Spinal cord (tissue), 10 donors: Measurements from ENCODE around the gene CALY. TPM values are rescaled to one million over a fixed set of nuclear protein-coding genes. Genes with fewer than 3 reads are reported as not detected.

ENCODE experiments used
- DNase-seq, 6 donors: peaks; one replicate each; pipeline versions ENCODE4 v3.0.0 to v3.0.0-alpha.2; 2013 to 2015; ENCODE audit warnings: low spot score in 6 of 6, low read depth in 4 of 6
- H3K27ac ChIP-seq: one replicate; pipeline ENCODE4 v1.5.1; 2013; ENCODE audit warnings: low read depth, low read length, control low read depth
- H3K27me3 ChIP-seq: one replicate; pipeline ENCODE4 v1.6.1; 2013; ENCODE audit warnings: low read length; ENCODE audit not compliant: control insufficient read depth, insufficient read depth
- H3K36me3 ChIP-seq: one replicate; pipeline ENCODE4 v1.6.1; 2013; ENCODE audit warnings: low read length; ENCODE audit not compliant: control insufficient read depth, insufficient read depth
- H3K4me1 ChIP-seq: one replicate; pipeline ENCODE4 v1.6.1; 2013; ENCODE audit warnings: low read length; ENCODE audit not compliant: control insufficient read depth, insufficient read depth
- H3K4me3 ChIP-seq: one replicate; pipeline ENCODE4 v1.5.1; 2013; ENCODE audit warnings: low read depth, low read length, control low read depth
- H3K9me3 ChIP-seq: one replicate; pipeline ENCODE4 v1.6.1; 2013; ENCODE audit warnings: low read length; ENCODE audit not compliant: control insufficient read depth, insufficient read depth
- WGBS: methylation state at CpG from one replicate; pipeline ENCODE4 v1.1.5; 2013; ENCODE audit warnings: missing lambda C conversion rate; ENCODE audit not compliant: insufficient coverage; 5-methylcytosine and 5-hydroxymethylcytosine counted together
- polyA plus RNA-seq, 2 donors: library from polyadenylated mRNA; unstranded; fragments of 120-200 nt; gene quantifications; one replicate each; pipeline ENCODE4 v1.2.1, GENCODE V29; 2013; ENCODE audit not compliant: insufficient read length in 2 of 2
- total RNA-seq, 2 donors: library from RNA; depleted of rRNA in 1 of 2; stranded (reverse); fragments of 120-200 nt in 1 of 2; fragments of >200 nt in 1 of 2; gene quantifications; one replicate each; pipeline versions ENCODE4 v1.2.3 to v1.2.4, GENCODE V29; 2013 to 2014
- donor health status: healthy.

CALY gene
- total and polyA plus RNA-seq, 4 donors = 15.9 to 251 (median 127) TPM

DNA sequence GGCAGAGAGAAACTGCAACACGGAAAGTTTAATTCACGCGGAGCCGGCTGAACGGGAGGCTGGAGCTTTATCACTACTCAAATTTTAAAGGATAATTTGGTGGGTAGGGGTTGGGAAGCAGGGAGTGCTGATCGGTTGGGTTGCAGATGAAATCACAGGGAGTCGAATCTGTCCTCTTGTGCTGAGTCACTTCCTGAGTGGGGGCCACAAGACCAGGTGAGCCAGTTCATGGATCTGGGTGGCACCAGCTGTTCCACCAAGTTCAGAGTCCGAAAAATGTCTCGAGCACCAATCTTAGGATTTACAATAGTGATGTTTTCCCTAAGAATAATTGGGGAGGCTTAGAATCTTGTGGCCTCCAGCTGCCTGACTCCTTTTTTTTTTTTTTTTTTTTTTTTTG is 6.9 kb upstream of the CALY start:
- Histone ChIP-seq H3K4me1 (peaks cover 5% of the 10 kb centered on the region), H3K36me3 (peaks cover 3% of the 10 kb centered on the region), H3K27me3 (peaks cover 2% of the 10 kb centered on the region), H3K27ac (no peak overlapping the region), H3K9me3 (no peaks in the 10 kb centered on the region), H3K4me3 (no peak overlapping the region)
- WGBS = 78% methylated on average over 4 of the region's 9 CpGs
- no peak for DNase-seq

DNA sequence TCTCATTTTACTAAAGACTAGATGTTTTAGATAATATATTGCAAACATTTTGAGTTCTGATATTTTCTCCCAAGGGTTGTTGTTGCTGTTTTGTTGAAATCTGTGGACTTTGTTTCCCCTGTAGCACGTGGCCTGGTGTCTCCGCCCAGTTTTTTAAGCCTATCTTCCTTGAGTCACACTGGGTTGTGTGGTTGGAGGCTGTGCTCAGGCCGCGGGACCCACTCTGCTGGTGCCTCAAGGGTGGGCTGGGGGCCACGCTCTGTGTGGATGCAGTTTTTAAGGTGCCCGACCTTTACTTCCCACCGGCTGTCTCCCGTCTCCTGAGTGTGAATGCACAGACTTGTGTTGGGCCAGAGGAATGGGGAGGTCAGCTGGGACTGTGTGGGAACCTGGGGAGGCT is 6.2 kb upstream of the CALY start:
- no peak for DNase-seq
- no peak overlapping the region for H3K27ac ChIP-seq
- 80% methylated on average over 8 of the region's 8 CpGs for WGBS
- no peaks in the 10 kb centered on the region for H3K9me3 ChIP-seq
- H3K4me3 ChIP-seq = no peak overlapping the region
- H3K27me3 ChIP-seq = peaks cover 2% of the 10 kb centered on the region
- peaks cover 5% of the 10 kb centered on the region for H3K4me1 ChIP-seq
- H3K36me3 ChIP-seq = peaks cover 3% of the 10 kb centered on the region

DNA sequence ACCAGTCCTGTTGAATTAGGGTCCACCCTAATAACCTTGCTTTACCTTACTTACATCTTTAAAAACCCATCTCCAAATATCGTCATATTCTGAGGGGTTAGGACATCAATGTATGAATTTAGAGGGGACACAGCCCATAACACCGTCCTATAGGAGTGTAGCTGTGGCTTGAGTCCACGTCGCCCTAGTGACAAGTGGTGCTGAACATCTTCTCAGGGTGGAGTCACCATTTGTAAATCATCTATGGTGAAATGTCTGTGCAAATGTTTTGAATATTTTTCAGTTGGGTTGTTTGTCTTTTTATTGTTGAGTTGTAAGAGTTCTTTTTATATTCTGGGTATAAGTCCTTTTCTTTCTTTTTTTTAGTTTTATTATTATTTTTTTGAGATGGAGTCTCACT is 5.3 kb upstream of the CALY start:
- peaks cover 3% of the 10 kb centered on the region for H3K36me3 ChIP-seq
- peaks cover 4% of the 10 kb centered on the region for H3K4me1 ChIP-seq
- H3K27me3 ChIP-seq = peaks cover 8% of the 10 kb centered on the region
- H3K27ac ChIP-seq = no peak overlapping the region
- H3K9me3 ChIP-seq = no peaks in the 10 kb centered on the region
- no peak for DNase-seq
- 96% methylated on average over 3 of the region's 4 CpGs for WGBS
- no peak overlapping the region for H3K4me3 ChIP-seq

DNA sequence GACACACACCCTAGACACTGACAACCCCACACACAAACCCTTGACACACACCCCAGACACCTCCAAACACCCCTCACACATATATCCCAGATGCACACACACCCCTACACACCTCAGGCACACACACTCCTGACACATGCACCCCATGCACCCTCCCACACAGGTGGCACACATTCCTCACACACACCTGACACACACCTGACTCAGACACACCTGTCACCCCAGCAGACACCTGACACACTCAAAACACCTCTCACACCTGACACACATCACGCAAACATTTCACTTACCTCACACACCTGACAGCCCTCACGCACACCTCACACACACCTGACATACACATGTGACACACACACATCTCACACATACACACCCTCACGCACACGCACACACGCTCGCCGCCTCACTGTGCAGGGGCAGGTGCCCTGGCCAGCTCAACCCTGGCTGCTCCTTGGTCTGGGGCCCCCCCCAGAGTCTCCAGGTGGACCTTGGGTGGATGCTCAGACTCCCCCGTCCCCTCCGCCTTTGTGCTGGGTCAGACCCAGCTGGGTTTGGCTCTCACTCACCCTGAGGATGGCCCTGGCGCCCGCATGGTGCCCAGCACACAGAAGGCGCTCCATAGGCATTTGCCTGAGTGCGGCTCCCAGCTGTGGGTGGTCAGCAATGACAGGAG is 3.1 kb upstream of the CALY start:
- no peak overlapping the region for H3K27ac ChIP-seq
- WGBS = 87% methylated on average over 13 of the region's 13 CpGs
- DNase-seq = no peak
- H3K36me3 ChIP-seq = peaks cover 7% of the 10 kb centered on the region
- no peak overlapping the region for H3K4me3 ChIP-seq
- H3K4me1 ChIP-seq = peaks cover 19% of the 10 kb centered on the region
- peaks cover 27% of the 10 kb centered on the region for H3K27me3 ChIP-seq
- no peaks in the 10 kb centered on the region for H3K9me3 ChIP-seq

DNA sequence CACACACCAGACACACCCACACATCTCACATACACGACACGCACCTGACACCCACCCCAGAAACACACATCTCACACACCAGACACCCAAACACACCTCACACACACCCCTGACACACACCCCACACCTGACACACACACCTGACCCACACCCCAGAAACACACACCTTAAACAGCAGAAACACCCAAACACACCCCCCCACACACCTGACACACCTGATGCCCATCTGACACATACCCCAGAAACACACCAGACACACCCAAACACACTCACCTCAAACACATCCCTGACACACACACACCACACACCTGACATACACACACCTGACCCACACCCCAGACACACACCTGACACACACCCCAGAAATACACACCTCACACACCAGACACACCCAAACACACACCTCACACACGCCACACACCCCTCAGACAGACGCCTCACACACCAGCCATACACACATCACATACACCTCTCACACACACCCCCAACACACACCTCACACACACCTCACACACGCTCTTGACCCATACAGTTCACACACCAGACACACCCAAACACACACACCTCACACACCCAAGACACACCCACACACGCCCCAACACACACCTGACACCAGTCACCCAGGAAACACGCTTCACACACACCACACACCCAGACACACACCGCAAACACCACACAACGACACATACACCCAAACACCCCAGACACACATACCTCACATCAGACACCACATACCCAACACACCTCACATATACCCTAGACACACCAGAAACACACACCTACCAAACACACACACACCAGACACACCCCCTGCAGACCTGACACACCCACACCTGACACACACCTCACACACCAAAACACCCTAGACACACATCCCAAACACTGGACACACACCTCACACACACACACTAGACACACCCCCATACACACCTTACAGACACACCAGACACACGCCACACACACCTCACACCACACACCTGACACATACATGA is 1.7 kb upstream of the CALY start:
- H3K36me3 ChIP-seq = peaks cover 12% of the 10 kb centered on the region
- DNase-seq = no peak
- 89% methylated on average over 10 of the region's 10 CpGs for WGBS
- H3K4me1 ChIP-seq = peaks cover 24% of the 10 kb centered on the region
- H3K27ac ChIP-seq = no peak overlapping the region
- H3K9me3 ChIP-seq = no peaks in the 10 kb centered on the region
- no peak overlapping the region for H3K4me3 ChIP-seq
- peaks cover 33% of the 10 kb centered on the region for H3K27me3 ChIP-seq

DNA sequence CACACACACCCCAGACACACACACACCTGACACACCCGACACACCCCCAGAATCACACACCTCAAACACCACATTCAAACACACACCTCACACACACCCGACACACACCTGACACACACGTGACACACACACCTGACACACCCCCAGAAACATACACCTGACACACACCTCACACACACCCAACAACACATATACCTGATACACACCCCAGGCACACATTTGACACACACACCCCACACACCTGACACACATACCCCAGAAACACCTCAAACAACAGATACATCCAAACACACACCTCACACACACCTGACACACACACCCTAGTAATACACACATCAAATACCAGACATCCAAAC is 652 bp upstream of the CALY start:
- Histone ChIP-seq H3K9me3 (no peaks in the 10 kb centered on the region), H3K27me3 (peaks cover 37% of the 10 kb centered on the region), H3K4me1 (peaks cover 24% of the 10 kb centered on the region), H3K27ac (no peak overlapping the region), H3K4me3 (no peak overlapping the region), H3K36me3 (peaks cover 12% of the 10 kb centered on the region)
- DNase-seq = no peak
- 83% methylated on average over 3 of the region's 3 CpGs for WGBS

DNA sequence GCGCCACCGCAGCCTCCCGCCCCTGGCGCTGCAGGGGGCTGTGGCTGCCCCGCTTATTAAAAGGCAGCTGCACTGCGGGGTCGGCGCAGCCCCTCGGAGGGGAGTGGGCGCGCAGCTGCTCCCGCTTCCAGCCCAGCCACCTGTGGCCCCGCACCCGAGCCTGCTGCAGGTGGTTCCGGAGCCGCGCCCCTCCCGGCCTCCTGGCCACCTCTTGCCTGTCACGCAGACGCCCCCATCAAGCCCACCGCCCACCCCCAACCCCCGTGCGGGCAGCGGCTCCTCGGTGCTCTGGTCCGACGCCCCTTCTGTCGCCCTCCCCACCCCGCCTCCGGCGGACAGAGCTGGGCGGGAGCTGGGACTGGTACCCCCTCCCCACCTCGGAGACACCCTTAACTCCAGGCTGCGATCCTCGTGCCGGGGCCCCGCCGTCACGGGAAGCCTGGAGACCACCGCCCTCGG is 549 bp downstream of the CALY start:
- DNase-seq = no peak
- peaks cover 36% of the 10 kb centered on the region for H3K27me3 ChIP-seq
- WGBS = 2% methylated on average over 34 of the region's 41 CpGs
- H3K4me1 ChIP-seq = peaks cover 24% of the 10 kb centered on the region
- H3K36me3 ChIP-seq = peaks cover 12% of the 10 kb centered on the region
- no peak overlapping the region for H3K27ac ChIP-seq
- H3K4me3 ChIP-seq = peak overlapping the region; percentile 39
- no peaks in the 10 kb centered on the region for H3K9me3 ChIP-seq

DNA sequence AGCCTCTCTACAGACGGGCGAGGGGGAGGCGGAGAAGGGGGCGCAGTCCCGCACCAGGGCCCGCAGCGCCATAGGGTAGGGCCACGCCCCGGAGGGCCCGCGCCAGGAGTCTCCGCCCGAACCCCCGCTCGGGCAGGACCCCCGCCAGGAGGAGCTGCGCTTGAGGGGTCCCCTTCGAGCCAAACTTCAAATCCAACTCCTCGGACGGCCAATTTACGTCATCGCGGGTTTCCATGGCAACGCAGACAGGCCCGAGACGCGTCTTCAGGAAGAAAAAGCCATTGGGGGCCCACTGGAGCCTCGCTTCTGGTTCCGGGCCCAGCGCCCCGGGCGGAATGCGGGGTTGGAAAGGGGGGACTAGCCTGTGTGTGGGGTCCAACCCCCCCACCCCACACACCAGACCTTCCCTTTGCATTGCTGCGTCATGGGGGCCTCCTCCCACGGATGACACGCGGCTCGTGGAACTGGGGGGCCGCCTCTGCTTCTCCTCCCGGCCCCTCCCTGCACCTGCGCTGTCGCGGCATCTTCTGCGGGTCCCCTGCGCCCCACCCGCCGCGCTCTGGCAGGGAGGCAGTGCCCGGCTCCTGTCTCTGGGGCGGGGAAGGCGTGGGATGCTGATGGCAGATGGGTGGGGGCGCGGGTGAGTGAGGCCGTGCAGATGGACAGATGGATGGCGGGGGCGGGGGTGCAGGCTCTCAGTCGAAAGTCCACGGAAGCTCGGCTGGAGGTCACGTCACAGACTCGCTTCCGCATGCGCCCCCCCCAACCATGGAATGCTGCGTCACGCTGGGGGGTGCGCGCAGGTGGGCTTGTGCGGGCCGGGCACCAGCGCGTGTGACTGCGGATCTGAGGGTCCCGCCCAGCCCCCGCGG is 1.2 kb downstream of the CALY start:
- peak in 2 of 6 donors; percentile 93 to 94 for DNase-seq
- H3K27me3 ChIP-seq = peaks cover 40% of the 10 kb centered on the region
- WGBS = 2% methylated on average over 66 of the region's 75 CpGs

DNA sequence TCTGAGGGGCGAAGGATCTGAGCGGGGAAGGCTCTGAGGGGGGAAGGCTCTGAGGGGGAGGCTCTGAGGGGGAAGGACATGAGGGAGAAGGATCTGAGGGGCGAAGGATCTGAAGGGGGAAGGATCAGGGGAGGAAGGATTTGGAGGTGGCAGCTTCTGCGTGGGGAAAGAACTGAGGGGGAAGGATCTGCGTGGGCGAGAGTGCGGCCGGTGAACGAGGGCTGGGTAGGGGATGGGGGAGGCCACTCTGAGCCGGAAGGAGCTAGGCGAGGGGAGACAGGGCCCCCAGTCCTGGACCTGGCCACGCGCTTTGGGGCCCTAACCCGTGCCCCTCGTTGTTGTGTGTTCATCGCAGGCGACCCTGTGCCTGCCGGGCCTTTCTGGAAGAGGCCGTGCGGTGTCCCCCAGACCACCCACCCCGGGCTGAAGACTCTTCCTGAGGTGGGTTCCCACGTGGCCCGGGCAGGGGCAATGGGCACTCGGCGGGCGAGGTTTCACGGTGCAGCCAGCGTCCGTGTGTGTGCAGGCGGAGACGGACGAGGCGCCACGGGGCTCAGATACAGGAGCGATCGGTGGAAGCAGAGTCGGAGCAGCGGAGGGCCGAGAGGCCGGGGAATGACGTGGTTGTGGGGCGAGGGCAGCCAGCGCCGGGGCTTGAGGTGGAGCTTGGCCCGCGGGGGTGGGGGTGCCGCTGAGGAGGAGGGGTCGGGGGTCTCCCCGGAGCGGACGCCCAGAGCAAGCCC is 2.0 kb downstream of the CALY start:
- no peak for DNase-seq
- H3K4me3 ChIP-seq = peak overlapping the region; percentile 39
- peaks cover 29% of the 10 kb centered on the region for H3K4me1 ChIP-seq
- peaks cover 40% of the 10 kb centered on the region for H3K27me3 ChIP-seq
- 21% methylated on average over 47 of the region's 51 CpGs for whole genome bisulfite sequencing
- peaks cover 10% of the 10 kb centered on the region for H3K36me3 ChIP-seq
- no peaks in the 10 kb centered on the region for H3K9me3 ChIP-seq
- H3K27ac ChIP-seq = no peak overlapping the region

More for the DNA sequence above, 1.2 kb downstream of the CALY start:
- H3K4me3 ChIP-seq = peak overlapping the region; percentile 39
- peaks cover 12% of the 10 kb centered on the region for H3K36me3 ChIP-seq
- peaks cover 24% of the 10 kb centered on the region for H3K4me1 ChIP-seq
- no peaks in the 10 kb centered on the region for H3K9me3 ChIP-seq
- H3K27ac ChIP-seq = no peak overlapping the region
